Natural killer cell (primary cell): ENCODE measurements around the gene C19orf85. TPM values are rescaled to one million over a fixed set of nuclear protein-coding genes. Genes with fewer than 3 reads are reported as not detected.

Experiments
- ATAC-seq, 3 donors: fragments of 150-1000 bp in 2 of 3; fragments of 200-7000 bp in 1 of 3; cut with Tn5 transposase; 1 replicate in 1 of 3; 2 replicates in 2 of 3; pipeline ENCODE4 v1.10.0; 2021; ENCODE audit warnings: mild to moderate bottlenecking in 2 of 3, moderate library complexity in 2 of 3
- DNase-seq, 2 donors: peaks; one replicate each; pipeline versions ENCODE4 v3.0.0 to v3.0.0-alpha.2; 2013 to 2021; ENCODE audit warnings: mixed read lengths in 1 of 2
- H3K27ac ChIP-seq: one replicate; pipeline ENCODE4 v1.5.1; 2013; ENCODE audit warnings: mild to moderate bottlenecking, low read length
- H3K27me3 ChIP-seq: one replicate; pipeline ENCODE4 v1.6.1; 2013; ENCODE audit warnings: low read length; ENCODE audit not compliant: control insufficient read depth, insufficient read depth
- H3K36me3 ChIP-seq: one replicate; pipeline ENCODE4 v1.6.1; 2013; ENCODE audit warnings: low read length; ENCODE audit not compliant: control insufficient read depth, insufficient read depth
- H3K4me1 ChIP-seq: one replicate; pipeline ENCODE4 v1.6.1; 2013; ENCODE audit warnings: low read length; ENCODE audit not compliant: control insufficient read depth, insufficient read depth
- H3K4me3 ChIP-seq: one replicate; pipeline ENCODE4 v1.5.1; 2013; ENCODE audit warnings: low read length
- H3K9me3 ChIP-seq: one replicate; pipeline ENCODE4 v1.6.1; 2013; ENCODE audit warnings: low read length; ENCODE audit not compliant: control insufficient read depth, insufficient read depth
- H3K27ac Mint-ChIP-seq, 2 donors: one replicate each; pipeline ENCODE4 v1.8.0; 2022; ENCODE audit warnings: mild to moderate bottlenecking in 2 of 2, mixed read lengths in 2 of 2, moderate library complexity in 1 of 2
- H3K27me3 Mint-ChIP-seq, 2 donors: one replicate each; pipeline ENCODE4 v1.8.0; 2022; ENCODE audit warnings: low read depth in 2 of 2, mixed read lengths in 2 of 2
- H3K36me3 Mint-ChIP-seq: one replicate; pipeline ENCODE4 v1.8.0; 2022; ENCODE audit warnings: mixed read lengths
- H3K4me1 Mint-ChIP-seq, 2 donors: one replicate each; pipeline ENCODE4 v1.8.0; 2022; ENCODE audit warnings: mixed read lengths in 2 of 2
- H3K4me3 Mint-ChIP-seq: one replicate; pipeline ENCODE4 v1.8.0; 2022; ENCODE audit warnings: mild to moderate bottlenecking, moderate library complexity, mixed read lengths
- H3K9me3 Mint-ChIP-seq, 2 donors: one replicate each; pipeline ENCODE4 v1.8.0; 2022; ENCODE audit warnings: mixed read lengths in 2 of 2
- CTCF ChIP-seq: fragments of 200-600 bp; IDR thresholded peaks from one replicate; pipeline ENCODE4 v1.8.0; 2022; ENCODE audit warnings: antibody characterized with exemption
- WGBS: methylation state at CpG from one replicate; pipeline ENCODE4 v1.1.7; 2013; ENCODE audit warnings: missing lambda C conversion rate; ENCODE audit not compliant: insufficient coverage; 5-methylcytosine and 5-hydroxymethylcytosine counted together
- intact Hi-C: fragments of 100-400 bp; cut with micrococcal nuclease; formaldehyde crosslinking; loops from one replicate; pipeline ENCODE4 v1.14.2; 2022
- total RNA-seq, 4 donors: library from RNA; stranded (reverse); fragments of 120-200 nt in 1 of 4; gene quantifications; one replicate each; pipeline versions ENCODE4 v1.2.3 to v1.2.4, GENCODE V29; 2013 to 2022

The C19orf85 gene
- total RNA-seq, 3 donors from 2014 or later (not counting 1 experiment from before 2014, with no cell fraction given), result not detected

GRCh38 chr19:55466241-55466614 is 1.7 kb upstream of the C19orf85 start:
- peaks cover 12 to 23% of the 10 kb centered on the region in 2 donors for H3K4me1 Mint-ChIP-seq
- DNase-seq, result no peak
- H3K4me3 Mint-ChIP-seq, result no peak overlapping the region
- no peaks in the 10 kb centered on the region for H3K36me3 Mint-ChIP-seq
- no peak for ATAC-seq
- Histone ChIP-seq H3K9me3 (no peaks in the 10 kb centered on the region), H3K4me1 (peaks cover 13% of the 10 kb centered on the region), H3K4me3 (no peak overlapping the region), H3K27ac (no peak overlapping the region), H3K27me3 (no peaks in the 10 kb centered on the region), H3K36me3 (no peaks in the 10 kb centered on the region)
- H3K27ac Mint-ChIP-seq, result no peak overlapping the region
- WGBS, result 93% methylated on average over 4 of the region's 4 CpGs
- no peak for TF ChIP-seq CTCF
- intact Hi-C loops, result loop anchor here (2.0 kb wide), 1 partner anchor 39 kb away; no protein-coding TSS in a partner anchor
- H3K27me3 Mint-ChIP-seq, result peaks cover 0 to 5% of the 10 kb centered on the region in 2 donors
- no peaks in the 10 kb centered on the region for H3K9me3 Mint-ChIP-seq

GRCh38 chr19:55465460-55466240 is 1.1 kb upstream of the C19orf85 start:
- Histone ChIP-seq H3K9me3 (no peaks in the 10 kb centered on the region), H3K4me1 (peaks cover 19% of the 10 kb centered on the region), H3K4me3 (no peak overlapping the region), H3K36me3 (no peaks in the 10 kb centered on the region), H3K27me3 (no peaks in the 10 kb centered on the region), H3K27ac (no peak overlapping the region)
- H3K4me3 Mint-ChIP-seq, result no peak overlapping the region
- H3K27me3 Mint-ChIP-seq, result peaks cover 0 to 5% of the 10 kb centered on the region in 2 donors
- H3K27ac Mint-ChIP-seq, result no peak overlapping the region
- no peak for TF ChIP-seq CTCF
- no peaks in the 10 kb centered on the region for H3K36me3 Mint-ChIP-seq
- no peaks in the 10 kb centered on the region for H3K9me3 Mint-ChIP-seq
- WGBS, result 90% methylated on average over 11 of the region's 11 CpGs
- no peak for DNase-seq
- intact Hi-C loops, result loop anchor here (2.0 kb wide), 1 partner anchor 39 kb away; no protein-coding TSS in a partner anchor
- ATAC-seq, result no peak
- H3K4me1 Mint-ChIP-seq, result peaks cover 15 to 28% of the 10 kb centered on the region in 2 donors

- intact Hi-C loops, result no loop called here
- no peak for ATAC-seq
- Histone ChIP-seq H3K4me3 (no peak overlapping the region), H3K9me3 (no peaks in the 10 kb centered on the region), H3K4me1 (peaks cover 19% of the 10 kb centered on the region), H3K36me3 (no peaks in the 10 kb centered on the region), H3K27ac (no peak overlapping the region), H3K27me3 (no peaks in the 10 kb centered on the region)
- Mint-ChIP-seq H3K36me3 (no peaks in the 10 kb centered on the region), H3K27me3 (peaks cover 0 to 5% of the 10 kb centered on the region in 2 donors), H3K4me1 (peaks cover 24 to 36% of the 10 kb centered on the region in 2 donors), H3K27ac (no peak overlapping the region), H3K4me3 (no peak overlapping the region), H3K9me3 (no peaks in the 10 kb centered on the region)
- DNase-seq, result no peak
- no peak for TF ChIP-seq CTCF
- WGBS, result 79% methylated on average over 22 of the region's 23 CpGs
Measured at GRCh38 chr19:55464039-55464661, 401 bp downstream of the C19orf85 start.
